Fibroblast of upper back skin (primary cell): ENCODE results near the gene AIF1L.

Experiments used
- DNase-seq: peaks from one replicate; pipeline ENCODE4 v3.0.0-alpha.2; 2013

Gene AIF1L

DNA sequence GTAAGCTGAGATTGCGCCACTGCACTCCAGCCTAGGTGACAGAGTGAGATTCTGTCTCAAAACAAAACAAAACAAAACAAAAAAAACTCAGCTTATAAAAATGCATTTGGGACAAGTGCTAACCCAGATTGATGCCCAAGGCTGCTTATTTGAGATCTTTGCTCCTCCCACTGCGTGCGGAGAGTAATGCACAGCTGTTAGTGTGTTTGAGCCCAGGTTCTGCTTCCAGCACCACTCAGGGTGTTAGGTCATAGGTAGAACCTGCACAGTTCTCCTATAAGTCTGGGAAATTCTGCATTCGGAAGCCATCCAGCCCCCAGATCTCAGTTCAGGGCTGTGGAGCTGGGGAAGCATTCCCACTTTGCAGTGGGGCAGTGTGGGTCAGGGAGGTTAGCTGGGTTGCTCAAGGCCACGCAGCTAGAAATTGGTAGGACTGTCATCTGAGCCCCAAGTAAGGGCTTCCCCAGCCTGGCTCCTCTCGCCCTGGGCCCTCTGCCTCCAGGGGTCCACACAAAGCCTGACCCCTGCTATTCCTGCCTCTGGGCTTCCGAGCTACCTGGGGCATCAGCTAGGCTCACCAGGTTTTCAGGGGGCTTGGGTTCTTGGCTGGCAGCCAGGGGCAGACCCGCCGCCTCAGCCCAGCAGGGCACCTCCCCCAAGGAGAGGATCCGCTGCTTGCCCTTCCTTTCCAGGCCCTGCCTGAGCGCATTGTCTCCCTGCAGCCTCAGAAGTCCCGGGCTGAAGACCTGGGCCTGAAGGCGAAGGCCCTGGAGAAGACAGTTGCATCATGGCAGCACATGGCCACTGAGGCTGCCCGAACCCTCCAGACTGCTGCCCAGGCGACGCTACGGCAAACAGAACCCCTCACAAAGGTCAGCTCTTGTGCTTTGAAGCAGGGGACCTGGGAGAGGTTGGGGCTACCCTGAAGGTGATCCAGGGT lies 17.6 kb upstream of the AIF1L start:
- DNase-seq: no peak

DNA sequence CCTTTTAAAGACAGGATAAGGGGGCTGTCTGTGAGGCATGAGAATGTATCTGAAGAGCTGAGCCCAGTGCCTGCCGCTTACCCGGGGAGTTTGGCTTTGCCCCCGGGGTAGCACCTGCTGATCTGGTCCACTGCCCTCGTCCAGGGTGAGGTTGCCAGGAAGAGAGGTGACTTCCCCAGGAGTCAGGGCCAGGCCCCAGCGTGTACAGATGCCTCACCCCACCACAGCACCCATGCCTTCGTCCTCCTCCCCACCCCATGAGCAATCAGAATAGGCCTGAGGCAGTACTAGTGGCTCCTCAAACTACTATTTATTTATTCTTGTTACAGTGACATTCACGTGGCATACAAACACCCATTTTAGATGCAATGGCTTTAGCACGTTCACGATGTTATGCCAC lies 15.7 kb upstream of the AIF1L start:
- no peak for DNase-seq

DNA sequence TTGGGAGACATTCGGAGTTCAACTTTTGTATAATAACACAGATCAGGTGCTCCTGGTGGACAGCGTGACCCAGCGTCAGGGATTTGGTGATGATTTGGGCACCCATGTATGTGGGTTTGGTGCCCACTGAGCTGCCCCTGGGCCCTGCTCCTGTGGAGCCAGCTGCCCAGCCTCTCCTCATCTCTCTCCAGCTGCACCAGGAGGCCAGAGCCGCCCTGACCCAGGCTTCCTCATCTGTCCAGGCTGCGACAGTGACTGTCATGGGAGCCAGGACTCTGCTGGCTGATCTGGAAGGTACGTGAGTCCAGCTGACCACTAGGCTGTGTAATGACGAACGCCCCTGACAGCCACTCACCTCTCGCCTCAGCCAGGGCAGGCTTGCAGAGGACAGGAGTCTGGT lies 14.5 kb upstream of the AIF1L start:
- no peak for DNase-seq

DNA sequence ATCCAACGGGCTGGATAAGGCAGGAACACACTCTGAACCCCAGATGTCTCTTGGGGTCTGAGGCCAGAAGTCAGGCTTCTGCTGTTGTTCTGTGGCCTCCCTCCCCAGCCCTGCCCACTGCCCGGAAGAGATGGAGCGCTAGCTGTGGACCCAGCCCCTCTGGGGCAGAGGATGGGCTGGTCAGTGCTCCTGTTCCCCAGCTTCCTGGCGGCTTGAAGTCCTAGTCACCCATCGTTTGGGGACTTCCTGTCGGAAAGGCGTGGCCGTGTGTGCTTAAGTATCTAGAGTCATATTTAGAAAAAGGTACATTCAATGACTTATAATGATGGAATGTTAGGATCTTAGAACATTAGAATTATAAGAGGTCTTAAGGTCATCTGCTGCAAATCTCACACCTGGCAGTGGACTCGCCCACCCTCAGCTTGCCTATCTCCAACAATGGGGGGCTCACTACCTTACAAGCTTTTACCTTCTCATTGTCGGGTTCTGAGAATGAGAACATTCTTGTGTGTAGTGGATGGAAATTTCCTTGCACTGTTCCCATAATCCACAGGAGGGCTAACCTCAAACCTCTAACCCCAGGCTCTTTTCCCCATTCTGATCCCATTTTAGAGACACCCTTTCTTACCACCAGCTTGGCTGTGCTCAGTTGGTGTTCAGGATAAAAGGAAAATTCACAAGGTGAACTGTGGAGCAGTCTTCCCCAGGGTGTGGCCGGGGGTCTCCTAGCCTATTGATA lies 13.4 kb upstream of the AIF1L start:
- no peak for DNase-seq

DNA sequence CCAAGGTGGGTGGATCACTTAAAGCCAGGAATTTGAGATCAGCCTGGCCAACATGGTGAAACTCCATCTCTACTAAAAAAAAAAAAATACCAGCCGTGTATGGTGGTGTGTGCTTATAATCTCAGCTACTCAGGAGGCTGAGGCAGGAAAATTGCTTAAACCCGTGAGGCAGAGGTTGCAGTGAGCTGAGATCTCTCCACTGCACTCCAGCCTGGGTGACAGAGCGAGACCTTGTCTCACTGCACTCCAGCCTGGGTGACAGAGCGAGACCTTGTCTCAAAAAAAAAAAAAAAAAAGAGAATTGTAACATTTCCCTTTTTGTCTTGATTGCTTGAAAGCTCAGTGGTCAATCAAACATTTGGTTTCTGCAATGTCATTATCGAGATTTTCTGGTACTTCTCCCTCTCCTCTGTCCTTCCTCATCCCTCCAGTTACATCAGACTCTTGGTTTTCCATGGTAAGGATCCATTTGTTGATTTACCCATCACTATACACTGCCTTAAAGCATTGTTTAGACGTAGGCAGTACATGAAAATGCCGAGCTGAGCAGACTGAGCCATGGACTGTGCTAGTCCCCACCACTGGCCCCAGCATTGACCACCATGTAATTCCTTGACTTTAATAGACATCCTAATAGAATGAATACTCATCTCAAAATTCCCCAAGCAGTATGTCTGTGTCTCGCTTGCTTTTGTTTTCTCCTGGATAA lies 11.5 kb upstream of the AIF1L start:
- DNase-seq: no peak

DNA sequence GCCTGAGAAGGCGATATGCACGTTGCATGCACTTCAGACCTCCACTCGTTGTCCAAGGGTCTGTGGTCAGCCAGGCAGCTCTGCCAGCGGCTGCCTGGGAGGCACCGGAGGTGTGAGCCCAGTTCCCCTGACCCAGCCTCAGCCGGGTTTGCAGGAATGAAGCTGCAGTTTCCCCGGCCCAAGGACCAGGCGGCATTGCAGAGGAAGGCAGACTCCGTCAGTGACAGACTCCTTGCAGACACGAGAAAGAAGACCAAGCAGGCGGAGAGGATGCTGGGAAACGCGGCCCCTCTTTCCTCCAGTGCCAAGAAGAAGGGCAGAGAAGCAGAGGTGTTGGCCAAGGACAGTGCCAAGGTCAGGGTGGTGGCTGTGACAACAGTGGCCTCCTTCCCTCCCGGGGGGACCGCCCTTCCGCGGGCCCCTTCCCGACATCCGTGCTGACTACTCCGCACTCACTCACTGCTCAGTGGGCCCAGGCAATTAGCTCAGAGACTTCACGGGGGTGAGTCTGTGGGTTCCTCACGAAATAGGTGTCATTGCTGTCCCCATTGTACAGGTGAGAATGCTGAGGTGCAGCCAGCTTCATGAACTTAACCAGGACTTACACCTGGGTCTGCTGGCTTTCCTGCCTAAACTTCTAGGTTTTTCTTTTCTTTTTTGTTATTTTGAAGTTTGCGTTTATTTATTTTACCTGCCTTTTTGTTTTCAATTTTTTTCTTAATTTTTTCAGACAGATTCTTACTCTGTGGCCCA lies 10.8 kb upstream of the AIF1L start:
- DNase-seq: no peak

DNA sequence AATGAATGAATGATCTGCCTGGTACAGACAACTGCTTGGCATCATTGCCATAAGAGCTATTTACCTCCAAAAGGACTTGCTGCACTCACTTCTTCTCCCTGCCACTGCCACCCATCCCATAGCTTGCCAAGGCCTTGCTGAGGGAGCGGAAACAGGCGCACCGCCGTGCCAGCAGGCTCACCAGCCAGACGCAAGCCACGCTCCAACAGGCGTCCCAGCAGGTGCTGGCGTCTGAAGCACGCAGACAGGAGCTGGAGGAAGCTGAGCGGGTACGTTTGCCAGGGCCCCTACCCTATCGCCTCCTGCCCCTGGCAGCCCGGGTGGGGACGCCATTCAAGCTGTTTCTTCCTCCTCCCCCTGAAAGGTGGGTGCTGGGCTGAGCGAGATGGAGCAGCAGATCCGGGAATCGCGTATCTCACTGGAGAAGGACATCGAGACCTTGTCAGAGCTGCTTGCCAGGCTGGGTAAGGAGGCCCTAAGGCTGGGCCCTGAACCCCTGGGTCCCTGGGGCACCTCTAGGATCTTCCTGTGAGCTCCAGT lies 8.9 kb upstream of the AIF1L start:
- DNase-seq: no peak

DNA sequence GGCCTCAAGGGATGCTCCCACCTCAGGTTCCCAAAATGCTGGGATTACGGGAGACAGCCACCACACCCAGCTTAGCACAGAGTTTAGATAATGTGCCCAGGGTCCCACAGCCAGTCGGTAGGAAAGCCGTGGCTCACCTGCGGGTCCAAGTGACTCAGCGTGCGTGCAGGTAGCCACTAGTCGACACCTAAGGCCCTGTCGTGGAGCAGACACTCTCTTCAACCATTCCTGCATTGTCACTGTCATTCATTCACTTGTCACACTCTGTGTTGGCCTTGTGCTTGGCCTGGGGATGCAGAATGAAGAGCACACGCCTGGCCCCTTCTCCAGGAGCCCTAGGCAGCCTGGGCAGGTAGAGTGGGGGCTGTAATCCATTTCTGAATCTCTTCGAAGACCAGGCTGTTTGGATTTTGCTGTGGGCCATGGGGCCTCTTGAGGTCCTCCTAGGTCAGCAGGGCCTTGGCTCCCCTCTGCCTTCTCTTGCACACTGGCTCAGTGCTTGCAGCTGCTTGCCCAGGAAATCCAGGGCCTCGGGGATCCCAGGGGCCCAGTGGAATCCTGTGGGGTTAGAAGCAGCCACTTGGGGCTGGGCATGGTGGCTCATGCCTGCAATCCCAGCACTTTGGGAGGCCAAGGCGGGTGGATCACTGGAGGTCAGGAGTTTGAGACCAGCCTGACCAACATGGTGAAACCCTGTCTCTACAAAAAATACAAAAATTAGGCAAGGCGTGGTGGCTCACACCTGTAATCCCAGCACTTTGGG lies 6.1 kb upstream of the AIF1L start:
- DNase-seq: no peak

DNA sequence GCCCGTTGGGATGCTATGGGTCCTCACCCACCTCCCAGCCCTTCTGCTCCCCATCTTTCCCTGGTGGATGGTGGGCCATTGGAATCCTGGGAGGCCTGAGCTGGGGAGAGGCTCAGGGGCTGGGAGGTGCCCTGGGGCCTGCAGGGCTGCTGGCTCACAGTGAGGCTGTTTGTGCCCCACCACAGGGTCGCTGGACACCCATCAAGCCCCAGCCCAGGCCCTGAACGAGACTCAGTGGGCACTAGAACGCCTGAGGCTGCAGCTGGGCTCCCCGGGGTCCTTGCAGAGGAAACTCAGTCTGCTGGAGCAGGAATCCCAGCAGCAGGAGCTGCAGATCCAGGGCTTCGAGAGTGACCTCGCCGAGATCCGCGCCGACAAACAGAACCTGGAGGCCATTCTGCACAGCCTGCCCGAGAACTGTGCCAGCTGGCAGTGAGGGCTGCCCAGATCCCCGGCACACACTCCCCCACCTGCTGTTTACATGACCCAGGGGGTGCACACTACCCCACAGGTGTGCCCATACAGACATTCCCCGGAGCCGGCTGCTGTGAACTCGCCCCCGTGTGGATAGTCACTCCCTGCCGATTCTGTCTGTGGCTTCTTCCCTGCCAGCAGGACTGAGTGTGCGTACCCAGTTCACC lies 4.9 kb upstream of the AIF1L start:
- DNase-seq: no peak

DNA sequence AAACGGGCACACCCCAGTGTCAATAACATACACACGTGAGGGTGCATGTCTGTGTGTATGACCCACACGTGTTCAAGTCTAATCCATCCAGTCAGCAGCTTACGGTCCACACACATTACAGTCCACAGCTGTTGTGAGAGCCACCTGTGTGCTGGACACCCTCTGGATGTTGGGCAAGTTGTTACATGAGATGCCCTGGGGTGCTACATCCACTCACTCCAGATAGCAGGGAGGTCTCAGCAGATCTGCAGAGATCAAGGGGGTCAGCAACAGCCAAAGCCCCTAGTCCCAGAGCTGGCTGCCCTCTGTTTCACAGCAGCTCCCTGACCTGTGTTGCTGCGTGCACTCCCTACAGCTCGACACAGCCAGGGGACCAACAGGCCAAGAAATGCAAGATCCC lies 4.3 kb upstream of the AIF1L start:
- DNase-seq: no peak

DNA sequence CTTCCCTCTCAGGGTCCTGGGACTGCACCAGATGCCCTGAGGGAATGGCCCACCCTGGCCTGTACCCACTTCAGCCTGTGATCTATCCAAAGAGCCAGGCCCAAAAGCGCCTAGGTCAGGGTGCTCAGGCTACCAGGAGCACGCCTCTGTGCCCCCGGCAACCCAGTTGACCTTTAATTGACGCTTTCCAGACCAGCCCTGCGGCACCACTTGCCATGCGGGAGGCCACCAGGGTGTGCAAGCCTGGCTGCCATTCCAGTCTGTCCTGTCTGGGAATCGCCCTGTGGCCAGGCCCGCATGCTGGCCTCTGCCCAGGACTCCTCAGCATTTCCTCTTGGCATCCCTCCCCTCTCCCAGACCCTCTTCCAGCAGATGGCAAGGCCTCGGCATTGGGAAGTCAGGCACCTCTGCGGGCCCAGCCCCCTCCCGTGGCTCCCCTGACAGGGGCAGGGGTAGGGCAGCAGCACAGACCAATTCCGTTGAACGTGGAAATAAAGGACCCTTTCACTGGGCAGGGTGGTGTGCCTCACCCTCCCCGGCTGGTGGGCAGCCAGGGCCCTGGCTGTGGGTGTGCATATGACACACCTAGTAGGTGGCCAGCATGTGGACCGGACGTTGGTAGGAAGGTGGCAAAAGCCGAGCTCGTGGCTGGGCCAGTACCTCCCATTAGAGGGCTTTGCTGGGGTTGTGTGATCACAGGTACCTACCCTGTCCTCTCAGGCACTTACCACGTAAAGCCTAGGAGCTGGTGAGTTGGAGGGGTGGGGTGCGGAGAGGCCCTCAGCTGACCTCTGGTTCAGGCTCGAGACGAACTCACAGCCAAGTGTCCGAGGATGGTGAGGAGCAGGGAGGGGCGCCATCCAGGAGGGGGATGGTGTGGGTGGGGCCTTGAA lies 3.5 kb upstream of the AIF1L start:
- DNase-seq: no peak

DNA sequence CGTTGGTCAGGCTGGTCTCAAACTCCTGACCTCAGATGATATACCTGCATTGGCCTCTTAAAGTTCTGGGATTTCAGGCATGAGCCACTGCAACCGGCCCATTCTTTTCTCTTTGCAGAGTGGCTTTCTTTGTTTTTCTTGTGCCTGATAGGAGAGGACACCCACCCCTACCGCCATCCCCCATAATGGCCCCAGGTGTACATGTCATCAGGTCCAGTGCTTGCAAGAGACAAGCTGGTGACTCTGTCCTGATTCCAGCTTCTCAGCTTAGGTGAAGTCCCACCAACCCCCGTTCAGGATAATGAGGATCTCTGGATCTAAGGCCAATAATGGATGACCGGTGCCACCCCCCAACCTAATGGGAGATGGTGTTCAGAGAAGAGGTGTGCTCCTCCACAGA lies 2.3 kb upstream of the AIF1L start:
- DNase-seq: no peak

DNA sequence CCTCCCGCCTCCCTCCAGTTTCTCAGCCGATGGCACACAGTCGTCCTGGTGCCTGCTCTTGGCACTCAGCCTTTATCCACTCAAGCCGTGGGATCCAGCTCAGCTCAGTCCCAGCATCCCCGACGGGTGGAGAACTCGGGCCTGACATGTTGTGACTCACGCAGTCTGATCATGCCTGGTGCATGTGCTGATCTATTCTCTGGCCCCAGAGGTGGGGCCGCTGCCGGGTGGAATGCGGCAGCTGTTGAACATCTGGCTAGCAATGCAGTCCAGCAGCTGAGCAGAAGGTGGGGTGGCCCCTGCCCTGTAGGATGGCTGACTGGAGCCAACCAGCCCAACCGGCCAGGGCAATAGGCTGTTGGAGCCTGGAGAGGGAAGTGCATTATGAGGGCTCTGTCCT lies 1.7 kb upstream of the AIF1L start:
- peak; percentile 61 for DNase-seq

DNA sequence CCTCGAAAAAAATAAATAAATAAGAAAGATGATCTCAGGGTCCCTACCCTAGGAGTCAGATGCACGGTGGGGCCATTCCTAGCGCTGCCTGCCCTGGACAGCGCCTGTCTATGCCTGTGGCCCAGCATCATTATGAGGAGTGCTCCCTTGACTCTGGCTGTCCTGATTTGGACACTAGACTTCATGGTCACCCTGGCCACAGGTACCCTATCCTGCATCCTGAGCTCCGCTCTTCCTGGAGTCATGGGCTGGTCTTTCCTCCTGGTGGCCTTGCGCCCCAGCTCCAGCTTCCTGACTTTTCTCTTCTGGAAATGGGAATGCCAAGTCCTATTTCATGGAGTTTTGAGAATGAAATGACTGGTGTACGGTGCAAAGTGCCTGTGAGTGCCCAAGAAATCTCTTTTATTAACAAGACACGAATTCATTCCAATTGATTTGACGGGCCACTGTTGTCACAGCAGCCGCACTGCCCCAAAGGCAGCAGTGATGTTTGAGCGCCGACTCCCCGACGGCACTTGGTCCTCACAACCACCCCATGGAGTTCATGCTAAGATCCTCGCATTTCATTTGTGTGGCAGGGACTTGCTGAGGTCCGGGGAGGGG lies 564 bp upstream of the AIF1L start:
- DNase-seq: no peak

DNA sequence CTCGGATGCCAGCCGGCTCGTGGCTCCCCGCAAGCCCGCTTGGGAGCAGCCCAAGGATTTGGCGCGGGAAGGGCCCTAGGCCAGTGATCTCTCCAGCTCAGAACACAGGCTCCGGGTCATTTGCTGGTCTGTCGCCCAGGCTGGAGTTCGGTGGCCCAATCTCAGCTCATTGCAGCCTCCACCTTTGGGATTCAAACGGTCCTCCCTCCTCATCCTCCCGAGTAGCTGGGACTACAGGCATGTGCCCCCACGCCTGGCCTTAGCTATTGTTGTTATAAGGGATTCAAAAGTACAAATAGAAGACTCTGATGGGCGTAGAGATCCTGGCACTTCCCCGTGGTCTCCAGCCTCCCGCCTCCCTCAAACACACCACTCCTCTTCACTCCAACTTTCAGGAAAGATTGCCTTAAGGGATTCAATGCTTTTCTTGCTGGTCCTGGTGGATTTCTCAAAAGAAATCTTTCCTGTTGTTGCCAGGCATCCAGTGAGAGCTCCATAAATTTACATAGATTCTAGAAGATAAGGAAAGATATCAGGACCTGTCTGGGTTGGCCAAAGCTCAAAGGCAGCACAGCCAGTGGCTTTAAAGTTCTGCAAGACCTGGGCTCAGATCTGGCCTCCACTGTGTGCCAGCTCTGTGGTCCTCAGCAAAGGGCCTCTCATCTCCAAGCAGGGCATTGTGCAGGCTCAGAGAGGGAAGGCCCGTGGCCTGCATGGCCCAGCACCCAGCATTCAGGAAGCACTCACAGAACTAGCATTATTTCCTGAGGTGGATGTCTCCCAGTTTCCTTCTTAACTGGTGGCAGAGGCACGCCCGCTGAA lies 1.0 kb downstream of the AIF1L start:
- DNase-seq: no peak

DNA sequence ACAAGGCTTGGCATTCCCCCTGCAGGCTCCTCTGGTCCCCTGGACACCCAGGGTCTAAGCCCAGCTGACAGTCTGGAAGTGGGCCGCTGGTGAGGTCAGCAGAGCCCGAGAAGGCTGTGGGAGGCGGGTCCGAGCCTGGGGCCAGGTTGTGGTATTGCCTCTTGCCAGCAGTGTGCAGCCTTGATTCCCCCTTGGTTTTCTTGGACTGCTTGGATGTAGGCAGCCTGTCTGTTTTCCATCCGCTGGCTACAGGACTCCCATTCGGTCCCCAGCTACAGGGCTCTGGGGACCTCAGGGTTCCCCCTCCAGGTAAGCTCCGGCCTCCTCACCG lies 1.6 kb downstream of the AIF1L start:
- no peak for DNase-seq

DNA sequence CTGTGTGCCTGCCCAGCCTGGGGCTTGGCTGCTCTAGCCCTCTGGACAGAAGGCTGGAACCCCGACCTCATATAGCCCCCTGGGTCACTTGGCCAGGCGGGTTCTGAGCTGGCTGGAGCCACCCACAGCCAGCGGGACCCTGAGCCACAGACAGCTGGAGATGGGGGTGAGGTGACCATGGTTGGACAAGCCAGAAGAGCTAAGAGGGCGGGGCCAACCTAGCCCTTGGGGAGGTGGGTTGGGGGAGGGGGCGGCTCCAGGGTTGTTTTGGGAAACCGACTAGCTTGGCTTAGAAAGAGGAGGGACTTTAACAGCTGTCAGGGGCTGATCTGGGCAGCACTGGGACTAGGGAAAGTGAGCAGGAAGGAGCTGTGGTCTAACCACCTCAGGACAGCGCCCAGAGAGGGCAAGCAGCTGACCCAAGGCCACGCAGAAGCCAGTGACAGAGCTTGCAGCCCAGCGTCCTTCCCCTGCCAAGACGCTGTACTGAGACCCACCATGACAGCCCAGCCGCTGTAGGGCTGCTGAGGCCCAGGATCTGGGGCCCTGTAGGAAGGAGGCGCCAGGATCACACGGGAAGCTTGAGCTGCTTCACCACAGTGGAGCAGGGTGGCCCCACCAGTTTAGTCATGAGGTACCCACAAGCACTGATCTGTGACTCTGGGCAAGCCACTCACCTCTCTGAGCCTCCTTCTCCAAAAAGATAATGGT lies 2.2 kb downstream of the AIF1L start:
- no peak for DNase-seq

DNA sequence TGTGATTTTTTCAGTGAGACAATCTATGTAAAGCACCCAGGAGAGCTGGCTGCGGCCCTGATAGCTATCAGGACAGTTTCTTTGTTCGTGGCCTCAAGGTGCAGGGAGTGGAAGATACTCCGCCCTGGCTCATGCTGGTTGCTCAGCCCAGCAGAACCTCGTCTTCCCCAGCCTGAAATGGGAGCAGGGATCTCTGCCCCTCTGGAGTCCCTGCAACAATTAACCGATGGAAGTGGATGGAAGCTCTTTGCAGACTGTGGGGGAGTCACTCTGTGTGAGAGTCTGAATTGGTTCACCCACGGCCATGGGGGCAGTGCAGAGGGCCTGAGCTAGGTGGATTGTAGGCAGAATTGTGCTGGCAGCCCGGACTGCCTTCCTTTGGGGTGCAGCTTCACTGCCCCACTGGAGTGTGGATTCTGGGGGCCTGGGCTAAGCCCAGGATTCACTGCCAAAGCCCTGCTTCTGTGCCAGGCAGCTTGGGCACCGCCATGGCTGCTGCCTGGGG lies 2.8 kb downstream of the AIF1L start:
- no peak for DNase-seq
